Skeletal muscle cell (primary cell): Measurements from ENCODE around the gene FAM47C.
A peak's percentile ranks its signal among the peaks of the same experiment; 100 is the strongest.
"Not testable (repeated sequence)": the region's sequence is repeated elsewhere in the genome, so short reads cannot be mapped to it uniquely, and the experiment has no call there.

Source experiments
- DNase-seq: peaks from one replicate; pipeline ENCODE4 v3.0.0-alpha.2; 2010; ENCODE audit warnings: low read depth
- H3K4me3 ChIP-seq: 2 replicates; pipeline ENCODE4 v1.5.1; 2011; ENCODE audit warnings: low read depth, mild to moderate bottlenecking, control low read depth, low read length, moderate library complexity

FAM47C gene

DNA sequence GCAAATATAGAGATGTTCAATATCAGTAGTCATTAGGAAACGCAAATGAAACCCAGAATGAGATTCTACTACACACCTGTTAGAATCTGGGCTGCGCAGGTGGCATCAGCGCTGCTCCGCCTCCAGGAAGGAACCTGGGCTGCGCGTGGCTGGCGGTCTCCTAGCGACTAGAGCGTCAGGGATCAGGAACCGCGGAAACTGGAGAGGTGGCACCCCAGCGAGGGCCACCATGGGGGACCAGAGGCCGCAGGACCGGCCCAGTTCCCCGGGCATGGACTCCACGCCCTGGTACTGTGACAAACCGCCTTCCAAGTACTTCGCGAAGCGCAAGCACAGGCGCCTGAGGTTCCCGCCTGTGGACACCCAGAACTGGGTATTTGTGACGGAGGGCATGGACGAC is at the start of gene FAM47C:
TSS of gene FAM47C (plus strand) at position 185 of the 400 bp plus-strand sequence. CDS start at position 230, 45 bp downstream.
- not testable (repeated sequence) for DNase-seq, H3K4me3 ChIP-seq

DNA sequence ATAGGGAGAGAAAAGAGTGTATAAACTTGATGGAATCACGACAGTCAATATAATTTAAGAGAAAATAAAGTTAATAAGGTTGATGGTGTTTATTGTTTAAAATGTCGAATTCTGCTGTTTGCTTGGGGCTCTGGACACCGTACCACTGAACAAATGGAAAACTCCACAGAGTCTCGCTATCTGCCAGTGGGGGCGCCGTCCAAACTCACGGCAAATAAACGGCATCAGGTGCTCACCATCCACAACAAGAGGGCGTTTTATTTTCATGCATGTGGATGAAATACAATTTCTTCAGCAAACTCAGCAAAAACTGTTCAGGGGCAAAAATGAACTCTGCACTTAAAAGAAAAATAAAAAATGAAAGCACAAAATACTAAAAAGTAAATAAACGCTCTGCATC is 46.6 kb upstream of the FAM47C start:
- DNase-seq, result no peak

DNA sequence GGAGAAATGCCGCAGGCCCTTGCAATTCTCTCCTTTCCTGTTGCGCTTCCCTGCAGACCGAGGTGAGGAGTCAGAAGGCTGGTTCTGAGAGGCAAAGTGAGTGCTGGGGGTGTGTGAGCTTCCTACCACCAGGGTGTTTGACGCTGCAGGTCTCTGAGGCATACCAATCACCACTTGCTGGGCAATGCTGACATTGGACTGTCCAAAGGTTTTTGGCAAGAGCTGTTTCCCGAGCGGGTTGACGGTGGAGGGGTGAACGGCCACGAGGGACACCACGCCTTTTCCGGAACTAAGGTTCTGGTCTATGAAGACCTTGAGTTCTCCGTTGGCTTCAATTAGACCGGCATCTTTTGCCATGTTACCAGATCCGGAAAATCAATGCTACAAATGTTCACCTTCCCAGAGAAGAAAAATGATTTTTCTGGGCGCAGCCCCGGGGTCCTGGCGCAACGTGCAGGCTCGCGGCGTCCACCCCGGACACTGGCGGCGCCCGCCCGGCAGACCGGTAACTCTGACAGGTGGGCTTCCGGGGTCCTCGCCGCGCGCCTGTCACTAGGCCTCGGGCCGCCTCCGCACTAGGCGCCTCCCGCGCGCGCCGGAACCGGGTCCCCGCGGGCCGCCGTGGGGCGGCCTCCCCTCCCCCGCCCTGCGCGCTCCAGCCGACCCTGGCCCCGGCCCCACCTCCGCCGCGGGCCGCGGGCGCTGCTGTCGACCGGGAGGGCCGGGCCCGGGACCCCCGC is 44.9 kb upstream of the FAM47C start:
- DNase-seq, result no peak
- no peak overlapping the region for H3K4me3 ChIP-seq

More for the DNA sequence above, 46.6 kb upstream of the FAM47C start:
- H3K4me3 ChIP-seq, result no peak overlapping the region

DNA sequence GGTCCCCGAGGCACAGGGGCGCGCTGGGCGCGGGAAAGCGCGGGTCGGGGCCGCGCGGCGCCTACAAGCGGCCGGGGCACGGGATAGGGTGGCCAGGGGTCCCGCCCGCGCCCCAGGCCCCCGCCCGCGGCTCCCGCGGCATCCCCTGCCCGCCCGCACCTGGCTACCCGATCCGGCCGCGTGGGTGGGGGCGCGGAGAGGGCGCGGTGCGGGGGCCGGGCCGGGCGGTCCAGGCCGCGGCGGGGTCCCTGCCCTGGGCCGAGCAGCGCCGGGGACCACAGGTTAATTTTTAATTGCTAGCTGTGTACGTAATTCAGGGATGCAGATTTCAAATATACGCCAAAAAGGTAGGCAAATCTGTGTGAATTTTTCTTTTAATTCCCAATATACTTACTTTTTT is 44.3 kb upstream of the FAM47C start:
- no peak for DNase-seq
- no peak overlapping the region for H3K4me3 ChIP-seq

DNA sequence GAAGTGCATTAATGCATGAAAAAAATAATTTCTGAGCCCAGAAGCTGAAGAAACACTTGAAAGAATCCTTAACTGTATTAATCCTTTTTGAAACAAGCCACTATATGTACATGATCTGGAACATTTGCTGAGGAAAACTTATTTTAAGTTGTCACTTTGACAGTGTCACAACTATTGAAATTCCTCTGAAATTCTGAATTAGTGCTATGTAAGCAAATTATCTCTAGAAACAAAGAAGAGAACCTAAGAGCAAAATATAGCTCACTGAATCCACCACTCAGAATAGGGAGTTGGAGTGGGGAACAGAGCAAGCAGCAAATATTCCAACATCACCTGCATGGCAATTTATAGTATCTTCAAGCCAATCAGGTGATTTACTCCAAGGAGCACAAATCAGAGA is 34.6 kb upstream of the FAM47C start:
- DNase-seq, result no peak
- H3K4me3 ChIP-seq, result no peak overlapping the region

DNA sequence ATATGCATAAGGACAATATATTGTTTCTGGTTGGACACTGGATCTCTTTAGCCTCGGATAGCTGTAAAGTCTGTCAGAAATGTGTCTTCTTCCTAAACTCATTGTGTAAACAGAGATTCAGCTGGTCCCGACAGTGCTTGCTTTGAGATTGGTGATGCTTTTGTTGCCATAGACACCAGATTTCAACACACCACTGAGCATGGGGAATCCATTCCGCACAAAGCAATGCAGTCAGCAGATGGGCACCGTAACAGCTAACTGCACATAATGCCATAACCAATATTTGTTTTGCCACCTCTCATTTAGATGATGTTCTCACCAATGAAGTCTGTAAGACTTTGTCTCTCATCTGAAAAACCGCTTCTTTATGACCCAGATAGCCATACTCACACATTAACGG is 33.3 kb upstream of the FAM47C start:
- no peak for DNase-seq
- no peak overlapping the region for H3K4me3 ChIP-seq

DNA sequence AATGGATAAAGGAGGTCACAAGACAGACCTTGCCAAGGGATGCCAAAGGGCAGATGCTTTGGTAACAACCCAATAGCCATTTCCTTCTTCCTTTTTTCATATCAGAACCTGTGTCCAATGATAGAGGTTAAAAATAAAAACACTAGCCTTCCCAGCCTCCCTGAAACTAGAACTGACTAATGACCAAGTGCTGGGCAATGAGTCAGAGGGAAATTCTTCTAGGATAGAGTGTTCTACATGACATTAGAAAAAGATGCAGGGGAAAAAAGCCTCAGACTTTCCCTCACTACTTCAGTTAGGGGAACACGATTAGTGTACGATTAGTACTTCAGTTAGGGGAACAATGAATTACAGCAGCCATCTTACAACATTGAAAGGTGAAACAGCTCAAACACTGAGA is 29.3 kb upstream of the FAM47C start:
- no peak overlapping the region for H3K4me3 ChIP-seq
- DNase-seq, result no peak

DNA sequence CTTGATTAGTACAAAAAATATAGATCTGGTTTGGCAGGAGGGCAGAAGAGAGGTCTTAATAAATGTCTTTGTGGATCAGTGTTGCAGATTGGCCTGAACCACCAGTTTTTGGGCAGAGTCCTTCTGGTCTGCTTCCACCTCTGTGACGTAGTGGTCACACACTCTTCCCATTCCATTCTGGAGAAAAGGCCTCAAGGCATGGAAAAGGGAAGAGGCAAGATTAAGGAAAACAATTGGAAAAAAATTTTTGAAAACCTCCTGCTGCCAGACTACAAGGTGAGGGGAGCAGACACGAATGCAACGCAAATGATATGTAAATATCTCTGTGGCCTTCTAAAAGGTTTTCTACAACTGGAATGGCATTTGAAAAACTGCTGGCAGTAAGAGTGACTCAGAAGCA is 24.3 kb upstream of the FAM47C start:
- DNase-seq, result no peak
- H3K4me3 ChIP-seq, result no peak overlapping the region

DNA sequence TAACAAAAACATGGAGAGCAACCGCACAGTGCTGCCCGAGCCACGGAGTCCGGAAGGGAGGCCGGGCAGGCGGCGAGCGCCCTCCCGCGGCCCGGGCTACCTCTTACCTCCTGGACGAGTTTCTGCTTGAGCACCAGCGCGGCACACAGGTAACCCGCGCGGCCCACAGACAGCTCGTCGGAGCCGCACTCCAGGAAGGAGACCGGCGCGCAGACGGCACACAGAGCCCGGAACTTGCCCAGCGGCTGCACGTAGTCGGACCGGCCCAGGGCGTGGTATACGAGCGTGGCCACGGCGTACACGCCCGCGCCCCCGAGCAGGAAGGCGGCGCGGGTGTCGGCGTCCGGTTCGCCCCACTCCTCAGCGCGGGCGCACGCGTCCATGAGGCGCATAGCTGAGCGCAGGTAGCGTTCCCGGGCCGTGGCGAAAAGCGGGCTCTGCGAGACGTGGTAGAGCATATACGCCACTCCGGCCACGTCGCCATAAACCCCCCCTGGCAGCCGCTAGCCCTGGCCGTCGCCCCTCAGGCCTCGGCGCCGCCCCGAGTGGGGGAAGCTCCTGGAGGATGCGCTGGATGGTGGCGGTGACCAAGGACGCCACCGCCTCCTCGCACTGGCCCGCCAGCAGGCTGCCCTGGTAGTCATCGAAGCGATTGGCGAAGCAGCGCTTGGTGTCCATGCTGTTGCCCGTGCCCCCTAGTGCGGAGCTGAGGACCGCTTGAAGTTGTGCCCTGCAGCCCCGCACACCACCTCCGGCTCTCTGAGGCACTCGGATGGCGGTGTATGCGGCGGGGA is 22.6 kb upstream of the FAM47C start:
- peak overlapping the region; percentile 11 for H3K4me3 ChIP-seq
- not testable (repeated sequence) for DNase-seq

DNA sequence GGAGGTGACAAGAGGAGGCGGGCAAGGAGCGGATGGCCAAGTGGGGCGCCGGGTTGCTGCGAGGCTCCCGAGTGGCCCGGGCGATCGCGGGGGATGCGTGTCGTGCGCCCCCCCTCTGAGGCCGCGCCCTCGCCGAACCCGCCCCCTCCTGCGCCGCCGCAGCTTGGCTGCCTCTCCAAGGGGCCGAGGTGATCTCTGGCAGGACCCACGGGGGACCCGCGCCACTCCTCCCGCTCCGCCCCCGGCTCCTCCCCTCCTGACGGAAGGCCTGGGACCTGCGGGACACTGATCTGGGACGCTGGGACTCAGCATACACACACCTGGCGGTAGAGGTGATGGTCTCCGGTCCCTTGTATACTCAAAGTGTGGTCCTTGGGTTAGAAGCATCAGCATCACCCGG is 21.9 kb upstream of the FAM47C start:
- no peak overlapping the region for H3K4me3 ChIP-seq
- no peak for DNase-seq

DNA sequence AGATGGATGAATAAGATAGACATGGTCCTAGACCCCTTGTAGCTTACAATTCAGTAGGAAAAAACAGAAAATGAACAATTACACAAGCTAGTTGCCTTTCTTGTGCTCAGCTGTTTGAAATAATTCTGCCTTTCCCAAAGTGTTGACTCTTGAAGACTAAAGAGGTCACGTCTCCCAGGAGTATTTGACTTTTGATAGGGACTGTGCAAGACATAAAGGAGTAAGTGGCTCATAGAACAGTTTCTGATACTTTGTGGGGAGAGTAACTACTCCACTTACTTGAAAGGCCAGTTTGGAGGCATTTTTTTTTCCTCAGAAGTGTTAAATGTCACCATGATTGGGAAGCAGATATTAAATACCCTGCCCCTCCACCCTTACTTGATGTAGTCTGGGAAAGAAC is 21.0 kb upstream of the FAM47C start:
- H3K4me3 ChIP-seq, DNase-seq: not testable (repeated sequence)

DNA sequence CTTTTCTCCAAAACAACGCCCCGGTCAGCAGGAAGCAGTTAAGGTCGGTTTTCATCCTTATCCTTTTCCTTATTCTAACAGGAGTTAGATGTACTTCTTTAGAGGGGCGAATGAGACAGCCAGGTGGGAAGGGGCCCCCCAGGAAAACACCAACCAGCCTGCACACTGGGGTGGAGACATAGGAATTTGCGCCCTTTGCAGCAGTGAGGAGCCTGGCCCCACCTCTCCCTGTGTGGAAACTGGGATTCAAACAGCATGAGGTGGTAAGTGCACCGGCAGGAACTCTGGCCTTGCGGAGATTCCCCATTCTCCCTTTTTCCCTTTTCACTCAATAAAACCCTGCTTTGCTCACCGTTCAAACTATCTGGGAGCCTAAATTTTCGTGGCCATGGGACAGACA is 8.0 kb upstream of the FAM47C start:
- H3K4me3 ChIP-seq, result no peak overlapping the region

DNA sequence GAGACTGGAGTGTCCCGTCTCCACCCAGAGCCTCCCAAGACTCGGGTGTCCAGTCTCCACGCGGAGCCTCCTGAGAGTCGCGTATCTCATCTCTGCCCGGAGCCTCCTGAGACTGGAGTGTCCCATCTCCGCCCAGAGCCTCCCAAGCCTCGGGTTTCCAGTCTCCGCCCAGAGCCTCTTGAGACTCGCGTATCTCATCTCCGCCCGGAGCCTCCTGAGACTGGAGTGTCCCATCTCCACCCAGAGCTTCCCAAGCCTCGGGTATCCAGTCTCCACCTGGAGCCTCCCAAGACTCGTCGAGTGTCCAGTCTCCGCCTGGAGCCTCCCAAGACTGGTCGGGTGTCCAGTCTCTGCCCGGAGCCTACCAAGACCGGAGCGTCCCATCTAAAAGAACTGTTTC is 2.3 kb downstream of the FAM47C start:
- no peak overlapping the region for H3K4me3 ChIP-seq
- DNase-seq, result no peak

More for the DNA sequence above, 8.0 kb upstream of the FAM47C start:
- no peak for DNase-seq

DNA sequence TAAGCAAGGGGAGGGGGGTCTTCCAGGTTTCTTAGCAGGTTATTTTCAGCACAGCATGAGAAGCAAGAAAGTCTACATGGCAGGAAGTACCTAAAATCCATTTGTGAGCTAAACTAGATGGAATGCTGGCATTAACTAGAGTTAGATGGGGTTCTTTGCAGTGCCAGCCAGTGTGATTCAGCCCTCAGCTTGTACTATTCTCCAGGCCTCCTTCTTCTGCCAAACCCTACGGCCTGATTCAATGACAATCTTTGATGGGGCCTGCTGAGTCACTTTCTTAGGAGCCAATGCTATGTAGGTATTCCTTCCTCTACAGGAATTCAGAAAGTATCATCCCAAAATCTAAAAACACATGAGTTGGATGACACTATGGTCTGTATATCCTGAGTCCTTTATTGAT is 26.1 kb downstream of the FAM47C start:
- not testable (repeated sequence) for H3K4me3 ChIP-seq, DNase-seq

DNA sequence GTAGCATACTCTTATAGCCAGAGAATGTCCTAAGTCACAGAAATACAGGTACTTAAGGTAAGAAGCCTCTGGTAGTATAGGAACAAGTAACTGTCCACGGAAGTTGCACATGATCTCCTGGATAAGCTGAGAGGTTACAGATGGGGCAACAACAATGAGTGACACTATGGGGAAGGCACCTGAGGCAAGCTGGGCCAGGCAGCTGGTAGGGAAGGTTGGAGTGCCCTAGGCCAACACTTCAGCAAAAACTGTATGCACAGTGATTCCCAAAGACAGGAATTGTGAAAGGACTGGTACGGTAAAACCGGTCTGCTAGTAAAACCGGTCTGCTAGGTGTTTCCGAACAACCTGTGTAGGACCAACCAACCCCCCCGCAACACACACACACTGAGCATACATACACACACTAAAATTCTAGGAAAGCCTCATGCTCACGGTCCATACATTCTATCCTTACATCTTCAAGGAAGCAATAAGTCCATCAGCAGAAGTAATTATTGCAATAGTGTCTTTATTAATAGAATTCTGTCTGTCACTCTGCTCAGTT is 28.6 kb downstream of the FAM47C start:
- not testable (repeated sequence) for H3K4me3 ChIP-seq, DNase-seq

DNA sequence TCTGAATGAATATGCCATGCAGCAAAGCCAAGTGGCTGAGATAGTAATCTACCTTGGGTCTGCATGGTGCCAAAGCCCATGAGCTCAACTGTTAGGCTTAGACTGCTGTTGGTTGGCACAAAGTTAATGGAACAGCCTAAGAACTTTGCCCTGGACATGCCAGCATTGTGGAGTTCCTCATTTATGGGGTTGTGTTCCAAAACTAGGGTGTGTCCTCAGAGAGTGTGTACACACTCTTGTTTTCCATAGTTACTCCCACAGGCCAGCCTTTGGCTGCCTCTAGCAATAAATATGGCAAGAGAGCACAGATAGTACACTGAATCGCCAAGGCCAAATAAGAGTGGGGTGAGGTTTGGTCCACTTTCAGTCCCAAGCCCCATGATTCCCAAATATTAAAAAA is 30.6 kb downstream of the FAM47C start:
- not testable (repeated sequence) for H3K4me3 ChIP-seq, DNase-seq

DNA sequence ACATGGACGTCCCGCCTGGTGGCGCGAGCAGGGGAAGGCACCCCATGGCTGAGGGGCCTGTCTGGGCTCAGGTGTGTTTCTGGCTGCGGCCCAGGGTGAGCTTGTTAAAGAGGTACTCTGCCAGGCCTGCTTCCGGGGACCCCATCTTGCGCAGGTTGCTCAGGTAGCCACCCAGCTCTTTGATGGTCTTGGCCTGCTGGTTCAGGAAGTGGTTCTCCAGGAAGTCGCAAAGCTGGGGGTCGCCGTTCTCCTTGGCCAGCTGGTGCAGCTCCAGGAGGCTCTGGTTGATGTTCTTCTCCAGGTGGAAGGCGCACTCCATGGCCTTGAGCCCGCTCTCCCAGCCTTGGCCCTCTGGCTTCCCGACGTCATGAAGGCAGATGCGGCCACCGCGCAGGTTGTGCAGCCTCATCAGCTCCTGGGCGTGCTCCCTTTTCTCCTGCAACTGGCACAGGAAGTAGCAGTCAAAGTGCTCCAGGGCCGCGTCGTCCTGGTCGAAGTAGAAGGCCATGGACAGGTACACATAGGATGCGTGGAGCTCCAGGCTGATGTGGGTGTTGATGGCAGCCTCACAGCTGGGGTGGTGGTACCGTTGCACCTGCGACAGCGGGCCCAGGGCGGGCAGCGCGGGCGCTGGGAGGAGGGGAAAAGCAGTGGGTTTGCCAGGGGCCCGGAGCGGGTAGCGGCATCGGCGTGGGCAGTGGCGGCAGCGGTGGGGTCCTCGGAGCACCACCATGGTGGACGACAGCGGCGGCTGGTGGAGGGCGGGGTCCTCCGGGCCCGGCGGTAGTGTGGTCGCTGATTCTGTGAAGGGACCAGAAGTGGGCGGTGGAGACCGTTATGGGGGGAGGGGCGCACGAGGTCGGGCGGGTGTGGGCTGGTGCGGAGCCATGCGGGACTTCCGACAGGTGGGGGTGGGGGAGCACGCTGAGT is 35.1 kb downstream of the FAM47C start:
- DNase-seq, H3K4me3 ChIP-seq: not testable (repeated sequence)

DNA sequence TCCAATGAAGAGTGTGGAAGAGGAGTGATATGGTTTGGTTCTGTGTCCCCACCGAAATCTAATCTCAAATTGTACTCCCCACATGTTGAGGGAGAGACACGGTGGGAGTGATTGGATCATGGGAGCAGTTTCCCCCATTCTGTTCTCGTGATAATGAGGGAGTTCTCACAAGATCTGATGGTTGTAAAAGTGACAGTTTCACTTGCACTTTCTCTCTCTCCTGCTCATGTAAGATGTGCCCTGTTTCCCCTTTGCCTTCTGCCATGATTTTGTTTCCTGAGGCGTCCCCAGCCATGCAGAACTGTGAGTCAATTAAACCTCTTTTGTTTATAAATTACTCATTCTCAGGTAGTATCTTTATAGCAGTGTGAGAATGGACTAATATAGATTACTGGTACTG is 39.6 kb downstream of the FAM47C start:
- no peak for DNase-seq
- H3K4me3 ChIP-seq, result no peak overlapping the region

DNA sequence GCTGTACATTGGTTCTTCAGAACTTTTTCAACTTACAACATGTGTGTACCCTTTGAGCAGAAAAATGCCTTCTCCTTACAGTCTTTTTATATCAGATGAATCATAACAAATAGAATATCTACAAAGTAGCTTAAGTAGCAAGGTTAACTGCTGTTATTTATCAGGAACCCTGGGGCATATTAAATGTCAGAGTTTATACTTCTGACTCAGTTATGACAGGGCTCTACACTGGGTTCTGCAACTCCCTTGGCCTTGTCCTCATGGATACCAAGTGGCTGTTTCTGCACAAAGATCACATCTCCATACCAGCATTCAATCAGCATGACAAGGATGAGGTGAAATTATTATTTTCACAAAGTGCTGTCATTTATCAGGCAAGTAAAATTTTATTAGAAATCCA is 49.4 kb downstream of the FAM47C start:
- DNase-seq, H3K4me3 ChIP-seq: not testable (repeated sequence)
